GM23338 (cell line): ENCODE data around the gene AGAP1.

Source experiments
- CTCF ChIP-seq, 2 experiments: fragments of 200-600 bp in 1 of 2; sonication (generic) in 1 of 2; conservative IDR thresholded peaks; 2 replicates each; pipeline versions ENCODE4 v1.5.1 to v1.6.1; 2016 to 2017; ENCODE audit warnings: antibody characterized with exemption in 2 of 2, low read depth in 2 of 2, mild to moderate bottlenecking in 2 of 2, moderate library complexity in 1 of 2
- EZH2 ChIP-seq: fragments of 200-600 bp; sonication (generic); IDR thresholded peaks from one replicate; pipeline ENCODE4 v1.8.0; 2017; ENCODE audit warnings: antibody characterized with exemption, mild to moderate bottlenecking, low read depth; ENCODE audit not compliant: unreplicated experiment
- EZH2phosphoT487 ChIP-seq: fragments of 200-600 bp; sonication (generic); IDR thresholded peaks from one replicate; pipeline ENCODE4 v1.8.1; 2018; ENCODE audit warnings: antibody characterized with exemption; ENCODE audit not compliant: unreplicated experiment
- JUNB ChIP-seq: IDR thresholded peaks from one replicate; pipeline ENCODE4 v1.6.1; 2016; ENCODE audit warnings: antibody characterized with exemption; ENCODE audit not compliant: unreplicated experiment
- NANOG ChIP-seq: IDR thresholded peaks from 2 replicates; pipeline ENCODE4 v1.6.1; 2016; ENCODE audit warnings: antibody characterized with exemption, borderline replicate concordance
- POLR2AphosphoS5 ChIP-seq: IDR thresholded peaks from 2 replicates; pipeline ENCODE4 v1.6.1; 2016; ENCODE audit warnings: antibody characterized with exemption, low read depth
- REST ChIP-seq: IDR thresholded peaks from one replicate; pipeline ENCODE4 v1.6.1; 2018; ENCODE audit warnings: antibody characterized with exemption; ENCODE audit not compliant: unreplicated experiment
- ZNF114 ChIP-seq: fragments of 250-450 bp; sonication (Bioruptor Pico); IDR thresholded peaks from 2 replicates; pipeline ENCODE4 v1.5.0; 2020; ENCODE audit warnings: mild to moderate bottlenecking, moderate library complexity

- TF ChIP-seq CTCF (conservative IDR thresholded peaks at IDR 0.05; ENCODE audit: low read depth in 2 of 2) = no peak
- TF ChIP-seq POLR2AphosphoS5 = no peak
- no peak for TF ChIP-seq EZH2
- no peak for TF ChIP-seq EZH2phosphoT487
- no peak for TF ChIP-seq NANOG
- no peak for TF ChIP-seq ZNF114 (CRISPR knock-in tag)
- no peak for TF ChIP-seq REST
- no peak for TF ChIP-seq JUNB
These were observed 251.8 kb downstream of the AGAP1 start for GRCh38 chr2:235745597-235745996.
